ENCODE data around the gene CRYM. TPM values are rescaled to one million over a fixed set of nuclear protein-coding genes. Genes with fewer than 3 reads are reported as not detected.

CRYM gene
- polyA plus RNA-seq, 3 donors: not detected

GRCh38 chr16:21283521-21284289 is 5.6 kb upstream of the CRYM start:
- peaks cover 0 to 15% of the 10 kb centered on the region in 2 donors for H3K9me3 ChIP-seq (replicated peaks in 1 of 2; ENCODE audit: control insufficient read depth in 1 of 2, insufficient read depth in 1 of 2, low read length in 2 of 2)
- peak overlapping the region; percentile 53 for H2AFZ ChIP-seq (ENCODE audit: insufficient read depth, low read depth, low read length, poor library complexity, severe bottlenecking)
- Mint-ChIP-seq H3K27ac (no peak overlapping the region), H3K9me3 (peaks cover 5 to 18% (median 15%) of the 10 kb centered on the region in 7 donors), H3K4me1 (peaks cover 7% of the 10 kb centered on the region), H3K36me3 (peaks cover 0 to 7% of the 10 kb centered on the region in 2 donors), H3K4me3 (peak overlapping the region; percentile 66 to 87), H3K27me3 (ENCODE audit: low read depth in 3 of 3) (peaks cover 56 to 74% (median 71%) of the 10 kb centered on the region in 3 donors)
- no peaks in the 10 kb centered on the region for H3K79me2 ChIP-seq (ENCODE audit: insufficient read depth, low read length)
- no peak overlapping the region for H3K9ac ChIP-seq (ENCODE audit: insufficient read depth, low read length, poor library complexity, severe bottlenecking)
- no peak overlapping the region for H3K27ac ChIP-seq (ENCODE audit: low read depth in 1 of 2, low read length in 2 of 2)
- no peaks in the 10 kb centered on the region for H3K36me3 ChIP-seq (replicated peaks in 1 of 2; ENCODE audit: control insufficient read depth in 1 of 2, insufficient read depth in 2 of 2, low read length in 2 of 2)
- peak; percentile 31 to 51 (median 46) for DNase-seq
- H3K4me3 ChIP-seq (replicated peaks in 1 of 3; ENCODE audit: low read depth in 2 of 3, low read length in 3 of 3): peak overlapping the region in 1 of 3 experiments; percentile 54
- peaks cover 54 to 76% of the 10 kb centered on the region in 2 donors for H3K27me3 ChIP-seq (ENCODE audit: control insufficient read depth in 2 of 2, insufficient read depth in 2 of 2, low read length in 2 of 2)
- WGBS (ENCODE audit: insufficient coverage): under 1% methylated on average over 29 of the region's 67 CpGs
- intact Hi-C loops (cut with micrococcal nuclease): loop anchor here in 1 of 2 donors (10.0 kb wide), 1 partner anchor 271 kb away; no protein-coding TSS in a partner anchor
- peak; percentile 46 for TF ChIP-seq CTCF (IDR thresholded peaks at IDR 0.05)
- H3K4me2 ChIP-seq (replicated peaks; ENCODE audit: extremely low read depth, low read length, poor library complexity, severe bottlenecking): peak overlapping the region; percentile 65
- peaks cover 6 to 8% of the 10 kb centered on the region in 2 donors for H3K4me1 ChIP-seq (ENCODE audit: control insufficient read depth in 1 of 2, insufficient read depth in 2 of 2, low read length in 2 of 2)
- no peaks in the 10 kb centered on the region for H4K20me1 ChIP-seq (ENCODE audit: insufficient read depth, low read length)

GRCh38 chr16:21281698-21282389 is 3.8 kb upstream of the CRYM start:
- Histone ChIP-seq H3K9ac (ENCODE audit: insufficient read depth, low read length, poor library complexity, severe bottlenecking) (no peak overlapping the region), H3K27ac (ENCODE audit: low read depth in 1 of 2, low read length in 2 of 2) (no peak overlapping the region), H2AFZ (ENCODE audit: insufficient read depth, low read depth, low read length, poor library complexity, severe bottlenecking) (no peak overlapping the region), H3K4me1 (ENCODE audit: control insufficient read depth in 1 of 2, insufficient read depth in 2 of 2, low read length in 2 of 2) (peaks cover 14 to 17% of the 10 kb centered on the region in 2 donors), H4K20me1 (ENCODE audit: insufficient read depth, low read length) (no peaks in the 10 kb centered on the region), H3K4me3 (replicated peaks in 1 of 3; ENCODE audit: low read depth in 2 of 3, low read length in 3 of 3) (no peak overlapping the region), H3K4me2 (replicated peaks; ENCODE audit: extremely low read depth, low read length, poor library complexity, severe bottlenecking) (no peak overlapping the region), H3K79me2 (ENCODE audit: insufficient read depth, low read length) (no peaks in the 10 kb centered on the region), H3K9me3 (replicated peaks in 1 of 2; ENCODE audit: control insufficient read depth in 1 of 2, insufficient read depth in 1 of 2, low read length in 2 of 2) (peaks cover 0 to 15% of the 10 kb centered on the region in 2 donors), H3K27me3 (ENCODE audit: control insufficient read depth in 2 of 2, insufficient read depth in 2 of 2, low read length in 2 of 2) (peaks cover 67 to 83% of the 10 kb centered on the region in 2 donors), H3K36me3 (replicated peaks in 1 of 2; ENCODE audit: control insufficient read depth in 1 of 2, insufficient read depth in 2 of 2, low read length in 2 of 2) (no peaks in the 10 kb centered on the region)
- WGBS (ENCODE audit: insufficient coverage): 100% methylated on average over 1 of the region's 7 CpGs
- Mint-ChIP-seq H3K9me3 (peaks cover 5 to 20% (median 12%) of the 10 kb centered on the region in 7 donors), H3K4me1 (peaks cover 14% of the 10 kb centered on the region), H3K27ac (no peak overlapping the region), H3K36me3 (peaks cover 0 to 7% of the 10 kb centered on the region in 2 donors), H3K4me3 (peak overlapping the region in 1 of 2 donors; percentile 53), H3K27me3 (ENCODE audit: low read depth in 3 of 3) (peaks cover 70 to 86% (median 82%) of the 10 kb centered on the region in 3 donors)
- intact Hi-C loops (cut with micrococcal nuclease): loop anchor here in 1 of 2 donors (10.0 kb wide), 1 partner anchor 273 kb away; no protein-coding TSS in a partner anchor
- no peak for TF ChIP-seq CTCF (IDR thresholded peaks at IDR 0.05)
- DNase-seq: no peak
